Tibial nerve (tissue), 4 donors: ENCODE results near the gene DIP2B.

Experiments
- EP300 ChIP-seq, 2 donors: sonication (generic); formaldehyde crosslinking; IDR thresholded peaks; one replicate each; pipeline ENCODE4 v1.6.1; 2017; ENCODE audit warnings: antibody characterized with exemption in 2 of 2, mild to moderate bottlenecking in 1 of 2
- TF ChIP-seq, protein P1 (sequence below), 5 experiments: fragments of 200-600 bp in 3 of 5; fragments of 450-650 bp in 2 of 5; sonication (generic) in 3 of 5; IDR thresholded peaks; one replicate each; pipeline ENCODE4 v1.5.1; 2016 to 2019; ENCODE audit warnings: antibody characterized with exemption in 5 of 5, mild to moderate bottlenecking in 3 of 5, moderate library complexity in 2 of 5

DNA sequence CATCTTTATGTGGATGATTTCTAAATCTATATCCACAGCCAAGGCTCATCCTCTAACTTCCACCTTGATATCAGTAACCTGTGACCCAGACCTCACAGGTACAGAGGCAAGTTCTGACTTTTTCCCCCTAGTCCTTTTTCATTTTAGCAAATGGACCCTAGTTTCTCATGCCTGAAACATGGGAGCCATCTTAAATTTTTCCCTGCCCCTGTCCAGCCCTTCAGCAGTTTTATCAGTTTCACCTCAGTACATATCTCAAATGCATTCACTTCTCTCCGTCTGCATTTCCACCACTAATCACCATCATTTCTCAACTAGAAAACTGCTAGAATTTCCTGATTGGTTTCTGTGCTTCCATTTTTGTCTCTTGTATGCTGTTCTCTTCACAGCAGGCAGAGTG lies 79.3 kb downstream of the DIP2B start:
- no peak for TF ChIP-seq EP300 (IDR thresholded peaks at IDR 0.05)
- TF ChIP-seq, protein P1, sequence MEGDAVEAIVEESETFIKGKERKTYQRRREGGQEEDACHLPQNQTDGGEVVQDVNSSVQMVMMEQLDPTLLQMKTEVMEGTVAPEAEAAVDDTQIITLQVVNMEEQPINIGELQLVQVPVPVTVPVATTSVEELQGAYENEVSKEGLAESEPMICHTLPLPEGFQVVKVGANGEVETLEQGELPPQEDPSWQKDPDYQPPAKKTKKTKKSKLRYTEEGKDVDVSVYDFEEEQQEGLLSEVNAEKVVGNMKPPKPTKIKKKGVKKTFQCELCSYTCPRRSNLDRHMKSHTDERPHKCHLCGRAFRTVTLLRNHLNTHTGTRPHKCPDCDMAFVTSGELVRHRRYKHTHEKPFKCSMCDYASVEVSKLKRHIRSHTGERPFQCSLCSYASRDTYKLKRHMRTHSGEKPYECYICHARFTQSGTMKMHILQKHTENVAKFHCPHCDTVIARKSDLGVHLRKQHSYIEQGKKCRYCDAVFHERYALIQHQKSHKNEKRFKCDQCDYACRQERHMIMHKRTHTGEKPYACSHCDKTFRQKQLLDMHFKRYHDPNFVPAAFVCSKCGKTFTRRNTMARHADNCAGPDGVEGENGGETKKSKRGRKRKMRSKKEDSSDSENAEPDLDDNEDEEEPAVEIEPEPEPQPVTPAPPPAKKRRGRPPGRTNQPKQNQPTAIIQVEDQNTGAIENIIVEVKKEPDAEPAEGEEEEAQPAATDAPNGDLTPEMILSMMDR (IDR thresholded peaks at IDR 0.05) = no peak
